GM21576 (cell line): ENCODE data around the gene CYP4F12.

ENCODE experiments used
- ATAC-seq: cut with Tn5 transposase; IDR thresholded peaks from one replicate; pipeline ENCODE4 v1.9.1; 2021; ENCODE audit warnings: mild to moderate bottlenecking, moderate library complexity; ENCODE audit not compliant: unreplicated experiment

Gene CYP4F12

GRCh38 chr19:15672580-15673175 lies at the start of gene CYP4F12:
Gene CYP4F12, plus strand, starts transcription at chr19:15673087. Its CDS starts 443 bp downstream, at chr19:15673530.
- no peak for ATAC-seq

- ATAC-seq, result no peak
Observed at GRCh38 chr19:15623711-15624318, 49.1 kb upstream of the CYP4F12 start.

DNA sequence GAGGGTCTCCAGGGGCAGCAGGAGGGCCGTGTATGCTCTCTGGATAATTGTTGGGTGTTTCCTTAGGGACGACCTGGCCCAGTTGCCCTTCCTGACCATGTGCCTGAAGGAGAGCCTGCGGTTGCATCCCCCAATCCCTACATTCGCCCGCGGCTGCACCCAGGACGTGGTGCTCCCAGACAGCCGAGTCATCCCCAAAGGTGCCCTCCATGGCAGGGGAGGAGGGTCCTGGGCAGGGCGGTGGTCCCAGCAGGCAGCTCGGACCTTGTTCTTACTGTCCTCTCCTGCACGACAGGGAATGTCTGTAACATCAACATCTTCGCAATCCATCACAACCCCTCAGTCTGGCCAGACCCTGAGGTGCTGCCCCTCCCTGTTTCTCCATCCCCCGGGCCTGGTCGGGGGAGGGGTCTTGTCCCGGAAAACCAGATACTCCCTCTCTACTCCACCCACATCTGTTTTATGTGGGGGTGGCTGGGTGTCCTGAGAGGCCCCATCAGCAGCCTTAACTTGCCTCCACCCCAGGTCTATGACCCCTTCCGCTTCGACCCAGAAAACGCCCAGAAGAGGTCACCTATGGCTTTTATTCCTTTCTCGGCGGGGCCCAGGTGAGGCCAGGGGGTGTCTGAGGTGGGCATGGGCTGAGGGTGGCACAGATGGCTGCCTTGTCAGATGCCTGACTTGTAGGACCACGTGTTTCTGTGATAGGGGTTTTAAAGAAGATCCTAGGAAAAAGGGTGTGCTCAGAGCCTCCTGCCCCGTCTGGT lies 44.5 kb upstream of the CYP4F12 start:
- ATAC-seq, result no peak

DNA sequence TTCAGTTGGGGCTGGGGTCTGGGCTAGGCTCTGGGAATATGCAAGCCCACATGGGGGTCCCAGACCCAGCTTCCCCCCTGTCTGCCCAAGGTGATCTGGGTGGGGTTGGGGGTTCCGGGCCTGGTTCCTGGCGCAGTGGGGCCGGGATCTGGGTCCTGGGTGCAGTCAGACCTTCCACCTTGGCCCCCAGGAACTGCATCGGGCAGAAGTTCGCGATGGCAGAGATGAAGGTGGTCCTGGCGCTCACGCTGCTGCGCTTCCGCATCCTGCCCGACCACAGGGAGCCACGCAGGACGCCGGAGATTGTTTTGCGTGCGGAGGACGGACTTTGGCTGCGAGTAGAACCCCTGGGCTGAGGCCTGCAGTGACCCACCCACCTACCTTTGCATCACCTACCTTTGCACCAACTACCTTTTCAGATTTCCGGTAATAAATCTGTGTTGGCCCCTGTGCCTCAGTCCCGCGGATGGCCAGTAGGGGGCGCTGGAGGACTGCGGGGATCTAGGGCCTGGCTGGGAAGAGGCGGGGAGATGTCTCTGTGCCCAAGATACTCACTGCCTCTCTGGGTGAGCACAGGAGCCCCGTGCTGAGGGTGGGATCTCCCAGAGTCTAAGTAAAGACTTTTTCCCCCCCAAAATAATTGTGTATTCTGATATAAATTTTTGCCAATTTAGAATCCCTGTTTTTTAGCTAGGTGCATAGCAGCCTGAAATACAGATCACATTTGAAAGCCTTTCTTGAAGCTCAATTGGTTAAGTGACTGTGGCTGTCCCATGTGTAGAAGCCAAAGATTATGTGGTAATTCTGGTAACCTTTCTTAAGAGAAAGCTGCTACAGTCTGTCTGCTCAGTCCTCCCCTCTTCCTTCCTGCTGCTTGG lies 43.6 kb upstream of the CYP4F12 start:
- ATAC-seq, result no peak

DNA sequence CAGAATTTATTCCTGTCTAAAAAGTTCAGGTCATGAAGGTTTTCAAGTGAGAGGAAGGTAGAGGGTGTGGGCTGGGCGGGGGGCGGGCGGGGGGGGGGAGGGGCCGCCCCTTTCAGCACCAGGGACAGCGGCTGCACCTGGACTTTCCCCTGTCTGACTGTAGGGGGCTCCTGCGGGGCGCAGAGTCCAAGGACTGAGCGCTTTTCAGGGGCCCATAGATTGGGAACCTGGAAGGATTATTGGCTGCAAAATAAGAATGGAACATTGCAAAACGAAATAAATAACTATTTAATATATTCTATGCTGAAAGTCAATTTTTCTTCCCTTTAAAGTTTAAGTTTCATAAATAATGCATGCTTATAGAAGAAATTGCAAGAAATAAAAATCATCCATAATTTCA lies 41.1 kb upstream of the CYP4F12 start:
- no peak for ATAC-seq

GRCh38 chr19:15633082-15633835 lies 39.6 kb upstream of the CYP4F12 start:
- ATAC-seq, result no peak

GRCh38 chr19:15634105-15634504 lies 38.8 kb upstream of the CYP4F12 start:
- ATAC-seq, result no peak

GRCh38 chr19:15635016-15635805 lies 37.7 kb upstream of the CYP4F12 start:
- no peak for ATAC-seq

GRCh38 chr19:15636026-15636425 lies 36.9 kb upstream of the CYP4F12 start:
- no peak for ATAC-seq

DNA sequence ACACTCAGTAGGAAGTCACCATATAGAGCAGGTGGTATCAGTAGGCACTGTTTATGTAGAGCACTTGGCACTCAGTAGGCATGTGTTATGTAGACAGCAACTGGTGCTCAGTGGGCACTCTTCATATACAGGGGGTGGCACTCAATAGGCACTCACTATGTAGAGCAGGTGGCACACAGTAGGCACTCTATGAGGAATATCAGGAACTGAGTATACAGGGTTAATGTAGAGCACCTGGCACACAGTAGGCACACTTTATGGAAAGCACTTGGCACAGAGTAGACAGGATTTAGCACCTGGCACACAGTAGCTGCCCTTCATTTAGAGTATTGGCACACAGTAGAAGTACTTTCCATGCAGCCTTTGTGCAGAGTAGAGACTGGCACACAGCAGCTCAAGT lies 33.3 kb upstream of the CYP4F12 start:
- ATAC-seq, result no peak

DNA sequence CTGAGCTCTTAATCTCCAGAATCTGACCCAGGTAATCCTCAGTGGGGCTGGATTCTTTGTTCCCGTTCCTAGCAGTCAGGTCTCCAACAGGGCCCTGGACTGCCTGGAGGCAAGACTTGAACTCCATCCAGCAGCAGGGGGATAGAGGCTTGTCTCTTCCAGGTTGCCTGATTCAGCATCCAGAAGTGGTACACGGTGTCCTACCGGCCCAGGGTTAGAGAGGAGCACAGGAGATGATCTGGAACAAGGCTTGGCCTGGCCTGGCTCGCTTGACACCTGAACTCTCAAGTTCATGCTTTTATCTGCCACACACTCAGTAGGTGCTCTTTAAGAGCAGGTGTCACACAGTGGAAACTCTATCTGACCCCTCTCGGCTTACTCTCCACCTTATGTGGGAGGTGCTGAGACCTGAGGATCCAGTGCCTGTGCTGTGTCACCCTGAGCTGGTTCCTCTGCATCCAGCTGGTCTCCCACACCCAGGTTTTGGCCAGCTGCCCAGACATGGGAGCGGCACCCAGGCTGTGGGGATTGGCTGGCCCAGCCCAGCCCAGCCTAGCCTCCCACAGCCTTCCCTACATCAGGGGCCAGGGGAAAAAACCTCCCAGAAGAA lies 32.5 kb upstream of the CYP4F12 start, which contains the start of gene CYP4F3:
CYP4F3 (plus strand) TSS at position 604 of the 610 bp plus-strand sequence. CDS start 519 bp downstream, outside the sequence.
- ATAC-seq, result no peak

DNA sequence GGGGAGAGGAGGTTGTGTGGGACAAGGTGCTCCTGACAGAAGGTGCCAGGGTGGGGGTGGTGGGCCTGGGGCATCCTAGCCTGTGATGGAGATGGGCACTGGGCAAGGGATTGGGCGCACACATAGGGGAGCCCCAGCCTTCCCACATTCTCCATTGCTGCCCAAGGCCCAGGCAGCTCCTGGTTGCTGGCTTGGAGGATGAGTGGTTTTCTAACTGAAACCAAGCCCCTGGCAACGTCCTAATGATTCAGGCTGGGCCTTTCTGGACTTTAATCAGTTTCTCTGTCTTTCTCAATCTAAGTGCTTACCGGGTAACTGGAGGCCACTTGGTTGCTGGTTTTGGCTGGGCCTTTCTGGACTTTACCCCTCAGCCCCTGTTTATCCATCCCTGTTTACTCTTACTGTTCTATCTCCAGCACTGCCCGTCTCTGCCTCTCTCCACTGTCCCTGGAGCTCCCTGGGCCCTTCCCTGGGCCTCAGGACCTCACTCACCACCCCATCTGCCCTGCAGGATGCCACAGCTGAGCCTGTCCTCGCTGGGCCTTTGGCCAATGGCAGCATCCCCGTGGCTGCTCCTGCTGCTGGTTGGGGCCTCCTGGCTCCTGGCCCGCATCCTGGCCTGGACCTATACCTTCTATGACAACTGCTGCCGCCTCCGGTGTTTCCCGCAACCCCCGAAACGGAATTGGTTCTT lies 31.8 kb upstream of the CYP4F12 start:
- no peak for ATAC-seq

DNA sequence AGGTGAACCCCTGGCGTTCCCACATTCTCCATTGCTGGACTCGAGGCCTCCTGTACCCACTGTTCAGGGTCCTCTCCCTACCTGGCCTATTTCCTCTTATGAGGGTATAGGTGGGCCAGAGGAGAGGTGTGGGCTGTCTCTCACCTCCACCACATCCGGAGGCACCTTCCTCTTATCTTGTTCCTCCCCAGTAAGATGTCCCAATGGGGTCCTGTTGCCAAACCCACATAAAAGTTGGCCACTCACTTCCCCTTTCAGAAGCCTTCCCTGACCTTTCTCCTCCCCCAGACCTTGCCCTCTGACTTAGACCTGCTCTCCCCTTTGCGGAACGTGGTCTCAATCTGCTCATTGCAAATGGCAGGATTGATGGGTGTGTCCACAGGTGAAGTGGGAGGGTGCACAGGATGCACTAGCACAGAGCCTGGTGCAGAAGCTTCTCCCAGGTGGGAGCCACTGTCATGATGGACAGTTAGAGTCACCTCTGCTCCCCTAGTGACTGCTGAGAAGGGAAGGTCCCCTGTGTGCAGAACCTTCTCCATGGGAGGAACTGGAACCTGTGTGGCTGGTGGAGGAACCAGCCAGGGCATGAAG lies 30.9 kb upstream of the CYP4F12 start:
- ATAC-seq, result no peak

- no peak for ATAC-seq
Observed at GRCh38 chr19:15642807-15643206, 30.1 kb upstream of the CYP4F12 start.

GRCh38 chr19:15643387-15643786 lies 29.5 kb upstream of the CYP4F12 start:
- no peak for ATAC-seq

DNA sequence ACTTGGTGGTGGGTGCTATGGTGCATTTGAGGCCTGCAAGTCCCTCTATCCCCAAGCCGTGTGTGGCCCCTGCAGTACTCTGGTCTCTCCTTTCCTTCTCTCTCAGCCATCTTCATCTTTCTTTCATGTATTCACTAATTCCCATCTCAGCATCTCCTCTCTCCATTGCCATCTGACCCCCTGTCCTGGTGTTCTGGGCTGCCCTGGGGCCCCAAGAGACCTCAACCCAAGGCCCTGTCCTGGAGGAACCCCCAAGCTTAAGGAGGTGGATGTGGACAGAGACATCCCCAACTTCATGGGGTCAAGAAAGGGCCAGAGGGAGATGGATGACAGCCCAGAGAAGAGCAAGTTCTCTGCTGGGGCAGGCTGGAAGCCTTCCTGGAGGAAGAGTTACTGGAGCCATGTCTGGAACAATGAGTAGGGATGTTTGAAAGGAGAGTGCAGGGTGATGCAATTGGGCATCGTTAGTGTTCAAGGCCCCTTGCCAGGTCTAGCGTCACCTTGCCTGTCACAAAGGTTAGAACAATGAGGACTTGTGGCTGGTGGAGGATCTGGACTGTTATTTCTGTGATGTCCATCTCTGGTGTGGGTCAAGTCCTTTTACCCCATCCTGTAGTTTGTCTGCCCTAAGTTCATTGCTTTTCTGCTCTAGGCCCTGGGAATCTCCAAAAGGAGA lies 28.7 kb upstream of the CYP4F12 start:
- ATAC-seq, result no peak

DNA sequence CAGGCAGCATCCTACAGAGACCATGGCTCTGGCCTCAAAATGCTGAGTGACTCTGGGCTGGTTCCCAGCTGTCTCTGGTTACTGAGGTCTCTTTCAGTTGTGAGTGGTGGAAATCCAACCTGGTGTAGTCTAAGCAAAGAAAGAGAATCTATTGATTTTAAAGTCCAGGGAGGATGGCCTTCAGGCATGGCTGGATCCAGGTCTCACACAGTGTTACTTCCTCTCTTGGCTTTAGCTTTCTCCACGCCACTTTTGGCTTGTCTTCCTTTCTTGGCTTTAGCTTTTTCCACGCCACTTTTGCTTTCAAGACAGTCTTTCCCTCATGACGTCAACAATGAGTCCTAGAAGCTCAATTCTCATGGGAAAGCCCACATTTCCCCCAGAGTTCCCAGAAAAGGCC lies 28.1 kb upstream of the CYP4F12 start:
- ATAC-seq, result no peak

GRCh38 chr19:15649526-15649925 lies 23.4 kb upstream of the CYP4F12 start:
- ATAC-seq, result no peak
